GM12891 (cell line): ENCODE results near the gene UBE2G1.

Experiments
- DNase-seq: peaks from one replicate; pipeline ENCODE4 v3.0.0; 2011; ENCODE audit warnings: low spot score; ENCODE audit not compliant: insufficient read length
- FAIRE-seq: peaks from 2 replicates; lab custom pipeline; 2011; peaks lifted over from hg19 to GRCh38; lab: Jason Lieb, UNC
- PAX5 ChIP-seq: IDR thresholded peaks from 2 replicates; pipeline ENCODE4 v1.6.1; 2011; ENCODE audit warnings: low read length, moderate library complexity, mild to moderate bottlenecking; ENCODE audit not compliant: insufficient read depth, severe bottlenecking
- POLR2A ChIP-seq: IDR thresholded peaks from 2 replicates; pipeline ENCODE4 v1.6.1; 2011; ENCODE audit warnings: low read depth, low read length, control low read depth
- POLR2AphosphoS5 ChIP-seq: IDR thresholded peaks from 2 replicates; pipeline ENCODE4 v1.6.1; 2011; ENCODE audit warnings: low read depth, low read length, control low read depth
- POU2F2 ChIP-seq: IDR thresholded peaks from 2 replicates; pipeline ENCODE4 v1.6.1; 2011; ENCODE audit warnings: low read depth, mild to moderate bottlenecking, control low read depth, low read length, moderate library complexity
- SPI1 ChIP-seq: IDR thresholded peaks from 2 replicates; pipeline ENCODE4 v1.6.1; 2011; ENCODE audit warnings: low read depth, low read length, control low read depth
- TAF1 ChIP-seq: IDR thresholded peaks from 2 replicates; pipeline ENCODE4 v1.6.1; 2011; ENCODE audit warnings: low read depth, low read length, control low read depth

UBE2G1 gene

GRCh38 chr17:4250887-4251286 is 115.6 kb downstream of the UBE2G1 start:
- DNase-seq (no peak), FAIRE-seq (peak; percentile 56)
- TF ChIP-seq PAX5 (no peak), SPI1 (no peak), POLR2AphosphoS5 (no peak), TAF1 (no peak), POU2F2 (no peak), POLR2A (no peak)

- peak; percentile 31 for FAIRE-seq
- TF ChIP-seq POLR2AphosphoS5 (no peak), SPI1 (no peak), POLR2A (no peak), TAF1 (no peak), PAX5 (no peak), POU2F2 (no peak)
- DNase-seq = peak; percentile 35
Measured at GRCh38 chr17:4249452-4250029, 116.9 kb downstream of the UBE2G1 start.

- FAIRE-seq = no peak
Measured at GRCh38 chr17:4248504-4249277, 117.8 kb downstream of the UBE2G1 start.

GRCh38 chr17:4247971-4248388 is 118.5 kb downstream of the UBE2G1 start:
- DNase-seq (no peak), FAIRE-seq (peak; percentile 23)
- TF ChIP-seq PAX5 (no peak), POLR2A (no peak), SPI1 (no peak), TAF1 (no peak), POLR2AphosphoS5 (no peak), POU2F2 (no peak)

More at GRCh38 chr17:4248504-4249277, 117.8 kb downstream of the UBE2G1 start:
- no peak for TF ChIP-seq POLR2AphosphoS5
- no peak for TF ChIP-seq SPI1
- no peak for TF ChIP-seq PAX5
- no peak for TF ChIP-seq POLR2A
- TF ChIP-seq POU2F2 = no peak
- TF ChIP-seq TAF1 = no peak
- DNase-seq = no peak

GRCh38 chr17:4247361-4247970 is 119.0 kb downstream of the UBE2G1 start:
- FAIRE-seq = no peak
- TF ChIP-seq POLR2A = no peak
- no peak for TF ChIP-seq TAF1
- TF ChIP-seq SPI1 = no peak
- TF ChIP-seq PAX5 = no peak
- TF ChIP-seq POLR2AphosphoS5 = no peak
- TF ChIP-seq POU2F2 = no peak
- no peak for DNase-seq

- no peak for FAIRE-seq
- TF ChIP-seq POLR2AphosphoS5 = no peak
- no peak for TF ChIP-seq PAX5
- TF ChIP-seq SPI1 = no peak
- no peak for TF ChIP-seq POU2F2
- no peak for TF ChIP-seq TAF1
- no peak for TF ChIP-seq POLR2A
- DNase-seq = no peak
Measured at GRCh38 chr17:4246674-4247073, 119.8 kb downstream of the UBE2G1 start.

GRCh38 chr17:4241535-4241934 is 124.9 kb downstream of the UBE2G1 start:
- DNase-seq (no peak), FAIRE-seq (no peak)
- TF ChIP-seq POLR2AphosphoS5 (no peak), TAF1 (no peak), SPI1 (no peak), POLR2A (no peak), POU2F2 (no peak), PAX5 (no peak)

GRCh38 chr17:4236456-4236855 is 130.0 kb downstream of the UBE2G1 start:
- TF ChIP-seq POLR2A = no peak
- TF ChIP-seq SPI1 = no peak
- TF ChIP-seq POU2F2 = no peak
- TF ChIP-seq PAX5 = no peak
- FAIRE-seq (no peak), DNase-seq (no peak)
